Measurements from ENCODE around the gene ASCC2.
"Not testable (repeated sequence)": the region's sequence is repeated elsewhere in the genome, so short reads cannot be mapped to it uniquely, and the experiment has no call there.

The ASCC2 gene

DNA sequence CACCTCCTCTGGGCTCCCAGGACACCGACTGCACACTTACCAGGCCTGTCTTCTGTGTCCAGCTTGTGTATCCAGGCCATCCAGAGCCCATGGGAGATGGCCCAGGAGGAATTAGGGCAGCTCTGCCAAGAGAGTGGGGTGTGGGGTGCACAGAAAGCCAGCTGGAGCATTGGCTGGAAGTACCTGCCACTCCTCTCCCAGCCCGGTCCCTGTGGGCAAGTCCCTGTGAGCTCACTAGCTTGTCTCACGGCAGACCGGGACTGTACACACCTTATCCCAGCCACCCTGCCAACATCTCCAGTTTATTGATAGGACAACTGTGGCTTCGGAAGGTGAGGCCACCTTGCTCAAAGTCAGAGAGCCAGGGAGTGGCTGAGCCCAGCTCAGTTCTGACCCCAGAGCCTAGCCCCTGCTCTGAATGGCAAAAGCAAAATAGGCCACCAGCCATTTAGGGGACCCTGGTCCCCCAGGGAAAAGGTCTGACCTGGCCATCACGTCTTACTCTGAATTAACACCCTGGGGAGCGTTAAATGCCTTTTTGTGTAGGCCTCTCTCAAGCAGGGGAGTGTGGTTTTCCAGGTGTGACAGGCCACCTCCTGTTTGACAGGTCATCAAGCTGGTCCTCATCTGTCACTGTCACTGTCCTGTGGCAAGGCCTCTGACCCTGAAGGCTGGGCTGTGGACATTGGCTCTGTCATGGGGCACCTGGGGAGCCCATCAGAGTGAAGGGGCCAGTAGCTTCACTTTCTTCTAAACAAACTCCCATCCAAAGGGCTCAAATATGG is 55.8 kb downstream of the ASCC2 start:
- DNase-seq = no peak

DNA sequence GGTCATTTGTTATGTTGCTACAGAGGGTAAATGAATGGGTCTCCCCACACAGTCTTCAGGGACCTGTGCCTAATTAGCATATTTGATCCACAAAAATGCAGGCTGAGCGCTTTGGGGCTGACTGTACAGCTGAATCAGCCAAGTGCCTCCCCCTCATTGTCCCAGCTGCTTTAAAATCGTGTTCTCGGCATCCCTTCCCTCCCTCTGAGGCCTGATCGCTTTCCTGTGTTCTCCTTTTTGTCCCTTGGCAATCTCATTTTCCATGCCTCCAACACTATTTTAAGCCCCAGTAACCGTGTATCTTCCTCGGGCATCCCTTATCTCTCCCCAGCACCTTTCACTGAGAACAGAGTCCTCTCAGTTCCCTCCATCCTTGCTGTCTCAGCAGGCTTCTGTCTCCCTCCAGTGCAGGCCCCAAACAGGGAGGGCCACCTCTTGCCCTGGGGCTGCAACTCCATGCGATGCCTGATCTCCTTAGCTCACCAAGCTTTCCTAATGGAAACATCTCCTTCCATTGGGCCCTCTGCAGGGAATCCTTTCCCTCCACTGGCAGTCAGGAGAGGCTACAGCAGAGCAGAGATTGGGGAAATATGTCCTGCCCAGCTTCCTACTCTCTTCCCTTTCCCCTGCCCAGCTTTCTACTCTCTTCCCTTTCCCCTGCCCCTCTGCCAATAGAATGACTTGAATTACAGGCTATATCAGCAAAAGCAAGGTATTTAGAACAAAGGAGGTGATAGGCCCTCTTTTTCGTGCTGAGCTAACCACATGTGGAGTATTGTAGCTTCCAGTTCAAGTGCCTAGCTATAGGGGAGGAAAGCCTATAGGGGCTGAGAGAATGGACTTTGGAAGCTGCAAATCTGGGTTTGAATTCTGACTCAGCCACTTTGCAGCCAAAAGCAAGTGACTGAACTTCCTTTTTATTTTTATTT is 57.1 kb downstream of the ASCC2 start:
- DNase-seq = no peak

DNA sequence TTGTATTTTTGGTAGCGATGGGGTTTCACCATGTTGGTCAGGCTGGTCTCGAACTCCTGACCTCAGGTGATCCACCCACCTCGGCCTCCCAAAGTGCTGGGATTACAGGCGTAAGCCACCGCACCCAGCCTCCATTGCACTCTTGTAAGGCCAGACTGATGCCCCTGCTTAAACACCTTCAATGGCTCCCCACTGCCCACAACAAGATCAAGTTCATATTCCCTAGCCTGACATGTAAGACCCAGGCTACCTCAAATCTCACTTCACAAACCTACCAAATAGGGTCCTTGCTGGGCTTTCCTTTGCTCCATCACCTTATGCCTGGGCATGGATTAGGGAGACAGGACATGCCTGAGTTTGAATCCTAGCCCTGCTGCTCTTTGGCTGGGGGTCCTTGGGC is 57.9 kb downstream of the ASCC2 start:
- no peak for DNase-seq

DNA sequence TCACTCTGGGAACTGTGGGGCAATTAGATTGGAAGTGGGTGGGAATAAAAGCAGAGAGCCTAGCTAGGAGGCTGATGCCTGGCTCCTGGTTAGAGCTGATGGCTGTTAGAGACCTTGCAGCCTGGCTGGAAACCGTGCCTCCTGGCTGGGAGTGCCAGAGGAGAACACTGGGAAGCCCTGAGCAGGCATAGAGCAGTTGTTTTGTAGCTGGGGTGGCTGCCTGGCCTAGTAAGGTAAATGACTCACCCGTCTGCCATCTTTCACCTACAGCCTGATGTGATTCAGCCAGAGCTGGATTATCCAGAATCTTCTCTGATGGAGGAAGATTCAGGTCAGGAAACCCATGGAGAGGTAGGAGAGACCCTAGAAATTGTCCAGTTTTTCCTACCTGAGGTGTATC is 64.8 kb downstream of the ASCC2 start:
- DNase-seq = no peak

DNA sequence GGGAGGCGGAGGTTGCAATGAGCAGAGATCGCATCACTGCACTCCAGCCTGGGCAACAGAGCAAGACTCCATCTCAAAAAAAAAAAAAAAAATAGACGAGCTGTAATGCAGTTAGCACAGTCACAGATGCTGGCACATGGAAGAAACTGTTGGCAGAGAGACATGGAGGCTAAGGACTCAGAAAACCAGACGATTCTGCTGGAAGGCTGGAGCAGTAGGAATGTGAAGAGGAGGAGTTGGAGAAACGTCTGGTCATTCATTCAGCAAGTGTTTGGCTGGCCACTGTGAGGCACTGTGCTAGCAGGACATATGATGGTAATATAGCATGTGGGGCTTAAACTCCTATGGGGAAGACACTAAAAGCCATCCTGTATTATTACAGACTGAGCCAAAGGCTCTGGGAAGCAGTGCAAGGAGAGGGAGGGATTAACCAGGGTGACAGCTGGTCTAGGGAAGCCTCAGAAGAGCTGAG is 65.9 kb downstream of the ASCC2 start:
- DNase-seq = no peak

DNA sequence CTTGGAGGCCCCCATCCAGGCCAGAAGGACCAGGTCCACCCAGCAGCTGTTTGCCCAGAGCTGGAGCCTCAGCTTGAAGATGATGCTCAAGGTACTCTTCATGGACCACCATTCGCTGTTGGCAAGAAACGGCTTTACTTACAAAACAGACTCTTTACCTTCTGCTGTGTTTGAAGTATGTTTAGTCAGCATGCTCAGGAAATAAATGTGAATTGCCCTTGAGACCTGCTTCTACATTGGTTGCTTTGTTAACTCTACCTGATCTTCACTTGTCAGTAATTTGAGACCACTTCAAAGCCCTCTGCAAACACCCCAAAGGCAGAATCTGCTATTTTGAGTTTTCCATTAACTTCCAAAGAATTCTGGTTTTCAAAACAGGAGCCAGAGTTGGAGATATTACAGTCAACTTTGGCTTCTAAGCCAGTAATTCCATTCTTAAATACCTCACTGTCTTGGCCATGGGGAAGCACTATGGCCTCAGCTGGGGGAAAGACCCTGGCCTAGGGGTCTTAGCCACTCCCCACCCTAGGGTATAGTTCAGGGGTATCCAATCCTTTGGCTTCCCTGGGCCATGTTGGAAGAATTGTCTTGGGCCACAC is 68.3 kb downstream of the ASCC2 start:
- no peak for DNase-seq

DNA sequence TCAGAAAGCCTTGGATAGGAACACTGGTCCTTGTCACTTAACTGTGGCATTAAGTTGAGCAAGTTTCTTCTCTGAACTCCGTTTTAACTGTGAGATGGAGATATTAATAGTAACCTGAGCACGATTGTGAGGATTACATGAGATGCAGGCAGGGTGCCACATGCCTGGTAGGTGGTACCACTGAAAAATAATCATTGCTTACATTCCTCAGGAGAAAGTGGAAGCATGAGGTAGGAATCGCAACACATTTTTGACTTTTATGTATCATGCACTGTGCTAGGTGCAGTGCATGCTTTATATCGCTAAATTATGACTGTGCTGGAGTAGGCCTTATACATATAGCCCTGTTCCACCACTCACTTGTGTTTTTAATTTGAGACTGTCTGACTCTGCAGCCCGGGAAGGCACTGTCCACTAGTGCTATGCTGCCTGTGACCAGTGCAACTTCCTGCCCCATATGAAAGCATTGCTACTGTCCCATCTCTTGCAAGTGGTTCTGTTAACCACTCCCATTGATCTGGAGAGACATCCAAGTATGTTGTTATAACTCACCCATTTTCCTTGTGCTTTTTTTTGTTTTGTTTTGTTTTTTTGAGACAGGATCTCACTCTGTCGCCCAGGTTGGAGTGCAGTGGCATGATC is 69.9 kb downstream of the ASCC2 start:
- DNase-seq = no peak

DNA sequence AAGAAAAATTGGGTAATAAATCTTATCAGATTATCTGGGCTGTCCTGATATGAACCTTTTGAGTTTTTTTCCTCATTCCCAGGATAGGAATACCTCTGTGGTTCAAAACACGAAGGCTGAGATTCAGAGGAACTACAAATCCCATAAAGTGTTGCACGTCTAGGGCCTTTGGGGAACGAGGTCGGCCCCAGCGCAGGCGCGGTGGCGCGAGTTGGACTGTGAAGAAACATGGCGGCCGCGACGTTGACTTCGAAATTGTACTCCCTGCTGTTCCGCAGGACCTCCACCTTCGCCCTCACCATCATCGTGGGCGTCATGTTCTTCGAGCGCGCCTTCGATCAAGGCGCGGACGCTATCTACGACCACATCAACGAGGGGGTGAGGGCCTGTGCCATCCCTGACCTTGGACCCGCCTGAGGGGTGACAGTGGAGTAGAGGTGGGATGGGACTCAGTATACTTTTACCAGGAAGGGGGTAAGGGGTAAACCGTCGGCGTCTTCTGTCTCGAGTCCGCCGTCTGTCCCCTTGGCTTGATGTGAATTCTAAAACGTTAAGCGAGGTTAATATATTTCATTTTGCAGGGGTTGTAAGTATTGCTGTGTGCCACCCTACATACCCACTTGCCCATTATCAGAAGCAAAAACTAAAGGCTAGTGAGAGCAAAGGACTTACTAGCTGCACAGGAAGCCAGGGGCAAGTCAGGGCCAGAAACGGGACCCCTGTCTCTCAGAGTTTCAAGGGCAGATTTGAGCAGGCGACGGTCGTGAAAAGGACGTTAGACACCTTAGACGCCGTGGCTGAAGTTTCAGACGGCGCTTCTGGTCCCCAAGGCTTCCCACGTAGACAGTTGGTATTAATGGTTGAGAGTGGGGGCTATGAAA is 70.7 kb downstream of the ASCC2 start, which contains the start of gene UQCR10:
TSS of gene UQCR10 (plus strand) at position 199 of the 881 bp plus-strand sequence. CDS start at position 229, 30 bp downstream.
- peak; percentile 94 for DNase-seq

DNA sequence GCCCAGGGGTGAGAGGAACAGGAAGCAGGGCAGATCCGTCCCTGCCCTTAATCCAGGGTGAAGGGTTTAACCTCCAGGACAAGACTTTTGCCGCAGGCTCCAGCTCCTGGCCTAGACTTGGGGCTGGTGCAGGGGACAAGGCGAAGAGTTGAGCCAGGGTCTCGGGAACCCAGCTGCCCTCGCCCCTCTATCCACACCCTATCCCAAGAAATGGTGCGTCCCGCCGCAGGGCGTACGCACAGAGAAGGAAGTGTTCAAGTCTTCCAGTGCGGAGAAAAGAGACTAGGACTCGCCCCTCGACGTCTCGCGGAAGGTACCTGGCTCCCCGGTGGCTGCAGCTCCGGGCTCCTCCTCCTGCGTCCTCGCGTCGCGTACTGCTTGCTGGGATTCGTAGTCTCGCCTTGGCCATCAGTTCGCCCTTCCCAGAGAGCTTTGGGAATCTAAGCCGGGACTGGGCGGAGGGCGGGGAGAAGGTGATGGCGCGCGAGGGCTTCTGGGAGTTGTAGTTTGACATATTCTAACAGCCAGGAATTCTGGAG is 71.4 kb downstream of the ASCC2 start, which contains the start of gene ZMAT5:
TSS of gene ZMAT5 (minus strand) at position 376 of the 539 bp plus-strand sequence. CDS start 18,463 bp downstream, outside the sequence.
- DNase-seq = peak; percentile 95

DNA sequence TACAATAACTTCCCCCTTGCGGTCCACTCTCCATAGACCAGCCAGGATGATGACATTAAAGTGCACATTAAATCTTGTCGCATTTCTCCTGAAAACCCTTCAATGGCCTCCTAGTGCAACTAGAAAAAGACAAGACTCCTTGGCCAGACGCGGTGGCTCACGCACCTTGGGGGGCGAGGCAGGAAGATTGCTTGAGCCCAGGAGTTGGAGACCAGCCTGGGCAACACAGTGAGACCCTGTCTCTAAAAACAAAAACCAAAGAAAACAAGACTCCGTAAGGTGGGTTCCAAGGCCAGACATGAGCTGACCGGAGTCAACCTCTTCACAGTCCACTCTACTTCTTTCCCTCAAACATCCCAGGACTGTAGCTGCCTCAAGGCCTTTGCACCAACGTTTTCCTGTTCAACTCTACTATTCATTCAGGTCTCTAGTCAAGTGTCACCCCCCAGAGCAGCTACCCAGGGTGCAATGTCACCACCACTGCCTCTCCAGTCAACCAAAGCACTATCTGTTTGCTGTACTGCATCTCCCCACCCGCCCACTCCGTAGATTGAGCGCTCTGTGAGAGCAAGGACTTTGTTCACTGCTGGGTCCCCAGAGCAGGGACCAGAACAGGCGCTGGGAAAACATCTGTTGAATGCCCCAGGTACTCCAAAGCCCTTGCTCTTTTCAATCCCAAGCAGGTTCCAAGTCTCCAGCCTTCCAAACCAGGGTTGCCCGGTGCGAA is 72.0 kb downstream of the ASCC2 start:
- DNase-seq = no peak

DNA sequence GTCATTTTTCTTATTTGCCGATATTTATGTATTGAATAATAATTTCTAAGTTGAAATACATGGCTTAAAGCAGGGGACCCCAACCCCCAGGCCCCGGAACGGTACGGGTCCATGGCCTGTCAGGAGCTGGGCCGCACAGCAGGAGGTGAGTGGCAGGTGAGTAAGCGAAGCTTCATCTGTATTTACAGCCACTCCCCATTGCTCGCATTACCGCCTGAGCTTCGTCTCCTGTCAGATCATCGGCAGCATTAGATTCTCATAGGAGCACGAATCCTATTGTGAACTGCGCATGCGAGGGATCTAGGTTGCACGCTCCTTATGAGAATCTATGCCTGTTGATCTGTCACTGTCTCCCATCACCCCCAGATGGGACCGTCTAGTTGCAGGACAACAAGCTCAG is 75.8 kb downstream of the ASCC2 start:
- no peak for DNase-seq

DNA sequence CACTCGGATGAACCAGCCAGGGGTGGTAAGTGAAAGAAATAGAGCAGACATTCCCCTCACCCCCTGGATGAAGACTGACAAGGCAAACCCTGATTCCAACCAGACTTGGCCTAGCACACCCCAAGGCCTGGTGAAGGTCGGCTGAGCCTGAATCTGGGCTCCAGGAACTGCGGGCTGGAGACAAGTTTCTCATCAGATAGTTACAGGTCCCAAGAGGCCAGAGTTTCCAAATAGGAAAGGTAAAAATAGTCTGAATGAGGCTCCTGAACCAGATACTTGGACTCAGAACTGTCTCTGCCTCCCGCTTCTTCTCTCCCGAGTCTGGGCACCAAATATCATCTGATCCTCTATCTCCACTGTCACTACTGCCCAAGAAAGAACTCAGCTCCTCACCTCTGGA is 79.1 kb downstream of the ASCC2 start:
- no peak for DNase-seq

DNA sequence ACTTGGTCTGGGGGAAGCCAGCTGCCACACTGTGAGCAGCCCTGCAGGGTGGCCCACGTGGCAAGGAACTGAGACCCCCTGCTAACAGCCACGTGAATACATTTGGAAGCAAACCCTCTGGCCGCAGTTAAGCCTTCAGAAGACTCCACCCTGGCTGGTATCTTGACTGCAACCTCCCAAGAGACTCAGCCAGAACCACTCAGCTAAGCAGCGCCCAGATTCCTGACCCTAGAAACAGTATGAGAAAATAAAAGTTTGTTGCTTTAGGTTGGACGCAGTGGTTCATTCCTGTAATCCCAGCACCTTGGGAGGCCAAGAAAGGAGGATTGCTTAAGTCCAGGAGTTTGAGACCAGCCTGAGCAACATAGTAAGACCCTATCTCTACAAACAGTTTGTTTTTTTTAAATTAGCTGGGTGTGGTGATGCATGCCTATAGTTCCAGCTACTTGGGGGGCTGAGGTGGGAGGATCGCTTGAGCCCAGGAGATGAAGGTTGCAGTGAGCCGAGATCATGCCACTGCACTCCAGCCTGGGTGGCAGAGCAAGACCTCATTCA is 79.9 kb downstream of the ASCC2 start:
- DNase-seq = no peak

DNA sequence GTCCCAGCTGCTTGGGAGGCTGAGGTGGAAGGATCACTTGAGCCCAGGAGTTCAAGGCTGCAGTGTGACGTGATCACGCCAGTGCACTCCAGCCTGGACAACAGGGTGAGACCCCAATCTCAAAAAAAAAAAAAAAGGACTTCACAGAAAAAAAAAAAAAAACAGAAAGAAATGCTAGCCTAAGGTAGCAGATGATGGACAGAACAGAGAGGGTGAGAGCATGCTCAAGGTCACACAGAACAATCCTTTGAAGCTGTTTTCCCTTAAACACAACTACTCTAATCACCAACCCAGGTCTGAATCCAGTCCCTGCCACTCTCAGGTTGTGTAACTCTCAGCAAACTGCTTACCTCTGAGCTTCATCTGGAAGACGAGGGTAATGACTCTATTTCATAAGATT is 81.0 kb downstream of the ASCC2 start:
- no peak for DNase-seq

DNA sequence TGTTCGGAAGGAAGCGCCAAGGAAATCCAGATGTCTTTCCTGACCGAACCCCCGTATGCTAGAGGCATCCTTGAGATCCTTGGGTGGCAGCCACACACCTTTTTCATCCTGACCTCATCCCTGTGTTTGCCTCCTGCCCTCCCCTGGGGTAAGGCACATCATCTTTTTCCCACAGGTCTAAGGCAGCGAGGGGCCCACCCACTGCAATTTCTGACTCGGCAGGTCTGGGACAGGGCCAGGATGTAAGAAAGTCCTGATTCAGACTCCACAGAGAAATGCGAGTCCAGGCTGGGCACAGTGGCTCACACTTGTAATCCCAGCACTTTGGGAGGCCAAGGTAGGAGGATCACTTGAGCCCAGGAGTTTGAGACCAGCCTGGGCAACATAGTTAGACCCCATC is 81.7 kb downstream of the ASCC2 start:
- DNase-seq = no peak

DNA sequence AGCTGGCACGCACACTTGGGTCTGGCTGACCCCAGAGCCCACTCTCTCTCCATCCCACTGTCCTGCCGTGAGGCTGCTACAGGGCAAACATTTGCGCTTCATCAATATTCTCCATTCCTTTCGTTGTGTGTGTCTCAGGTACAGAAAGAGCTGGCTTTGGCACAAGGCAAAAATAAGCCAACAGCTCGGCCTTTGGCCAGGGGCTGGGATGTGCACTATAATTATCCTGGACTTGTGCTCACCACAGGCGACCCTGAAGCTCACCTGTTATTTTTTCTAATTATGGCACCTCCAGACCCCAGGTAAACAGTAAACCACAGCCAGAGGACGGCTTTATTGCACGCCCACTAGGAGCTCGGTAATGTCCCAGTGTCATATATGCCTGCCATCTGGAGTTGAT is 82.2 kb downstream of the ASCC2 start:
- no peak for DNase-seq

DNA sequence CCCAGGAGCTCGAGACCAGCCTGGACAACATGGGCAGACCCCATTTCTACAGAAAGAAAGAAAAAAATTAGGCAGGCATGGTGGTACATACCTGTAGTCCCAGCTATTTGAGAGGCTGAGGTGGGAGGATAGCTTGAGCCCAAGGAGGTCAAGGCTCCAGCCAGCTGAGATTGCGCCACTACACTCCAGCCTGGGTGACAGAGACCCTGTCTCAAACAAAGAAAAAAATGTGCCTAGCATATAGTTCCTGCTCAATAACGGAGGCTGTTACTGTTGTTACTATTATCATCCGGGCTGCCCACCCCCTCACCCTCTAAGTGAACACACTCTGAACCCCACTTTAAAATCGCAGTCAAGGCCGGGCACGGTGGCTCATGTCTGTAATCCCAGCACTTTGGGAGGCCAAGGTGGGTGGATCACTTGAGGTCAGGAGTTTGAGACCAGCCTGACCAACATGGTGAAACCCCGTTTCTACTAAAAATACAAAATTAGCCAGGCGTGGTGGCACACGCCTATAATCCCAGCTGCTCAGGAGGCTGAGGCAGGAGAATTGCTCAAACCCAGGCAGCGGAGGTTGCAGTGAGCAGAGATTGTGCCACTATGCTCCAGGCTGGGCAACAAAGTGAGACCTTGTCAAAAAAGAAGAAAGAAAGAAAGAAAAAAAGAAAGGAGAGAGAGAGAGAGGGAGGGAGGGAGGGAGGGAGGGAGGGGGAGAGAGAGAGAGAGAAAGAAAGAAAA is 83.2 kb downstream of the ASCC2 start:
- not testable (repeated sequence) for DNase-seq

DNA sequence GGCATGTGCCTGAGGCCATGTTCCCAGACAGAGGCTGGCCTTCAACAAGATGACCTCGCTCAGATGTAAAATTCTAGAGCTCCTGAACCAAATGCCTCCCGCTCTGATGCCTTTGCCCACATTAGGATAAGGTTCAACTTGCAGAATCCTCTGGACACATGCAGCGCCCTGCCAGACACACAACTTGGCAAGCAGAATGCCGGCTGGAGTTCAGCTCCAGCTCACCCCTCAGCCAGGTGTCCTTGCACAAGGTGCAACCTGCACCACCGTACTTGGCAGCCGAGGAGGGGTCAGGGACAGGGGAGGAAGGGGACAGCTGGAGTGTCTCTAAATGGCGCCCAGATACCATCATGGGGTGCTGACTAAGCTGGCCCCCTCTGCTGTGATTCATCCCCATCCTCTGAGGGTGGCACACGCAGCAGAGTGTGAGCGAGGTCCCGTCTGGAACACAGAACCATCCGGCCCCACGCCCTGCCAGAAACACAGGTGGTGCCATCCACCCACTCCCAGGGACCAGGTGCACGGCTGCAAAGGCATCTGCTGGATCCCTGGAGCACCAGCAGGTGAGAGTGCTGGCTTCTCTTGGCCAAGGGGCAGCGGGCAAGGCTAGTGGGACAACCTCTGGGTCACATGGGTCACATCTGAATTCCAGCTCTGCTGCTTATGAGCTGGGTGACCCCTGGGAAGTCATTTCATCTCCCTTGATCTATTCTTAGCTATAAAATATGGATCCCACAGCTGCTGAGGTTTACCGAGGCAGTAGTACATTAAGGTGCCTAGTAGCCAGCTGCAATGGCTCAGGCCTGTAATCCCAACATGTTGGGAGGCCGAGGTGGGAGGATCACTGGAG is 84.0 kb downstream of the ASCC2 start:
- DNase-seq = no peak

DNA sequence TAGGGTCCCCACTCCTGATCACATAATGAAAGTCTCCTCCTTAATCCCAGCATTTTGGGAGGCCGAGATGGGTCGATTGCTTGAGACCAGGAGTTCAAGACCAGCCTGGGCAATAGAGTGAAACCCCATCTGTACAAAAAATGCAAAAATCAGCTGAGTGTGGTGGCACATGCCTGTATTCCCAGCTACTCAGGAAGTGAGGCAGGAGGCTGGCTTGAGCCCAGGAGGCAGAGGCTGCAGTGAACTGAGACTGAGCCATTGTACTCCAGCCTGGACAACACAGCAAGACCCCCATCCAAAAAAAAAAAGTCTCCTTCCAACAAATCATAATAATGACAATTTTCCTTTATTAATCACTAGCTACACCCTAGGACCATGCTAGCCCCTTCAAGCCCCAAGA is 86.4 kb downstream of the ASCC2 start:
- no peak for DNase-seq

Measured in CD4-positive, alpha-beta T cell treated with Interleukin-15 for 1 hour (primary cell).